Endothelial cell of umbilical vein (primary cell): ENCODE measurements around the gene LUZP2. TPM values are rescaled to one million over a fixed set of nuclear protein-coding genes. Genes with fewer than 3 reads are reported as not detected.

Experiments
- BruUV-seq: library from RNA; stranded (reverse); fragments of 400-500 nt; replicated peaks from 2 replicates; lab custom pipeline; 2021; lab: Mats Ljungman, UMichigan
- CTCF ChIA-PET: fragments of 300-600, 350-600 bp; sonication (Branson Sonifier 250); formaldehyde crosslinking; loops from one replicate; lab custom pipeline; 2021; ENCODE audit warnings: antibody characterized with exemption, inconsistent platforms; lab: Charles Lee
- POLR2A ChIA-PET: fragments of 300-600, 350-600 bp; sonication (Branson Sonifier 250); formaldehyde crosslinking; loops from one replicate; lab custom pipeline; 2021; ENCODE audit warnings: antibody characterized with exemption, inconsistent platforms; lab: Charles Lee
- DNase-seq: peaks from one replicate; pipeline ENCODE4 v3.0.0-alpha.2; 2011; ENCODE audit warnings: low read depth, low spot score
- FAIRE-seq: peaks from 2 replicates; lab custom pipeline; 2011; peaks lifted over from hg19 to GRCh38; lab: Jason Lieb, UNC
- H2AFZ ChIP-seq: 2 replicates; pipeline ENCODE4 v1.6.0; 2012; ENCODE audit warnings: low read depth, low read length, control low read depth, inconsistent platforms
- H3K27ac ChIP-seq: 2 replicates; pipeline ENCODE4 v1.5.1; 2011; ENCODE audit warnings: low read depth, mild to moderate bottlenecking, control low read depth, low read length, moderate library complexity; ENCODE audit not compliant: insufficient read depth
- H3K27me3 ChIP-seq, 2 experiments: 2 replicates each; pipeline versions ENCODE4 v1.6.0 to v1.6.1; 2011; ENCODE audit warnings: low read length in 2 of 2, mixed read lengths in 1 of 2; ENCODE audit not compliant: control insufficient read depth in 2 of 2, insufficient read depth in 2 of 2
- H3K36me3 ChIP-seq, 2 experiments: 2 replicates in 1 of 2; 3 replicates in 1 of 2; pipeline ENCODE4 v1.5.1; 2011; ENCODE audit warnings: low read length in 2 of 2, mild to moderate bottlenecking in 1 of 2, moderate library complexity in 1 of 2; ENCODE audit not compliant: control insufficient read depth in 2 of 2, insufficient read depth in 2 of 2; ENCODE audit errors: extremely low read depth in 1 of 2
- H3K4me1 ChIP-seq: 3 replicates; pipeline ENCODE4 v1.5.1; 2011; ENCODE audit warnings: mild to moderate bottlenecking, low read length; ENCODE audit not compliant: control insufficient read depth, insufficient read depth; ENCODE audit errors: extremely low read depth
- H3K4me2 ChIP-seq: 2 replicates; pipeline ENCODE4 v1.6.1; 2011; ENCODE audit warnings: low read length, control low read depth, mixed read lengths; ENCODE audit not compliant: insufficient read depth
- H3K4me3 ChIP-seq, 3 experiments: fragments of 200-600 bp in 1 of 3; sonication (generic), shearing (Covaris generic) in 1 of 3; replicated peaks in 1 of 3; 2 replicates each; pipeline ENCODE4 v1.5.1; 2011 to 2016; ENCODE audit warnings: control low read depth in 3 of 3, low read length in 3 of 3, mild to moderate bottlenecking in 2 of 3, inconsistent platforms in 1 of 3, low read depth in 1 of 3, moderate library complexity in 1 of 3; ENCODE audit not compliant: insufficient read depth in 1 of 3
- H3K79me2 ChIP-seq: 2 replicates; pipeline ENCODE4 v1.6.0; 2012; ENCODE audit warnings: low read length, inconsistent platforms; ENCODE audit not compliant: control insufficient read depth, insufficient read depth
- H3K9ac ChIP-seq: replicated peaks from 2 replicates; pipeline ENCODE3; 2011; ENCODE audit warnings: low read length, control low read depth; ENCODE audit not compliant: insufficient read depth; ENCODE audit errors: extremely low read depth
- H3K9me1 ChIP-seq: replicated peaks from 3 replicates; pipeline ENCODE4 v1.6.0; 2011; ENCODE audit warnings: mild to moderate bottlenecking, low read length; ENCODE audit not compliant: control insufficient read depth, insufficient read depth; ENCODE audit errors: extremely low read depth
- H3K9me3 ChIP-seq: replicated peaks from 2 replicates; pipeline ENCODE4 v1.5.1; 2012; ENCODE audit warnings: low read length, inconsistent platforms; ENCODE audit not compliant: control insufficient read depth, insufficient read depth
- H4K20me1 ChIP-seq: replicated peaks from 2 replicates; pipeline ENCODE3; 2011; ENCODE audit warnings: mild to moderate bottlenecking, low read length; ENCODE audit not compliant: control insufficient read depth, insufficient read depth; ENCODE audit errors: extremely low read depth
- EZH2 ChIP-seq: IDR thresholded peaks from 2 replicates; pipeline ENCODE4 v1.6.1; 2012; ENCODE audit warnings: borderline replicate concordance, low read depth, mild to moderate bottlenecking, moderate library complexity, low read length, inconsistent platforms; ENCODE audit not compliant: severe bottlenecking
- FOS ChIP-seq: IDR thresholded peaks from 2 replicates; pipeline ENCODE4 v1.6.1; 2011; ENCODE audit warnings: mild to moderate bottlenecking, low read length, moderate library complexity, borderline replicate concordance; ENCODE audit not compliant: insufficient read depth
- GATA2 ChIP-seq: IDR thresholded peaks from 2 replicates; pipeline ENCODE4 v1.7.0; 2011; ENCODE audit warnings: low read depth, mild to moderate bottlenecking, moderate library complexity, mixed read lengths, low read length; ENCODE audit not compliant: insufficient read length, insufficient read depth
- JUN ChIP-seq: IDR thresholded peaks from 2 replicates; pipeline ENCODE4 v1.6.1; 2011; ENCODE audit warnings: borderline replicate concordance, low read depth; ENCODE audit not compliant: insufficient read length, insufficient read depth
- MYC ChIP-seq: IDR thresholded peaks from one replicate; pipeline ENCODE4 v1.6.1; 2011; ENCODE audit warnings: mild to moderate bottlenecking, low read depth, low read length
- POLR2A ChIP-seq: IDR thresholded peaks from 2 replicates; pipeline ENCODE4 v1.6.1; 2012; ENCODE audit warnings: low read depth, mild to moderate bottlenecking, control low read depth, low read length
- POLR2AphosphoS5 ChIP-seq: IDR thresholded peaks from 2 replicates; pipeline ENCODE4 v1.6.1; 2012; ENCODE audit warnings: low read depth, mild to moderate bottlenecking, control low read depth, low read length, moderate library complexity; ENCODE audit not compliant: insufficient read depth
- dilution Hi-C: fragments of 300-500 bp; cut with MboI; formaldehyde crosslinking; loops from one replicate; pipeline ENCODE4 v1.15.0; 2019; ENCODE audit warnings: low sequenced_read_pairs; ENCODE audit not compliant: extremely low pct_ligation_motif_present
- intact Hi-C: fragments of 100-400 bp; cut with micrococcal nuclease; formaldehyde crosslinking; loops from one replicate; pipeline ENCODE4 v1.10.0; 2022
- polyA plus RNA-seq, 4 experiments: library from polyadenylated mRNA; depleted of rRNA in 3 of 4; stranded (reverse) in 3 of 4; unstranded in 1 of 4; fragments of >200 nt; gene quantifications; 2 replicates each; pipeline versions ENCODE4 v1.2.1 to v1.2.3, GENCODE V29; 2011 to 2012; ENCODE audit warnings: missing spikeins in 1 of 4
- total RNA-seq: library from RNA; stranded (reverse); gene quantifications from 2 replicates; pipeline ENCODE4 v1.2.3, GENCODE V29; 2021
- TF ChIP-seq, protein P1 (sequence below): IDR thresholded peaks from 2 replicates; pipeline ENCODE4 v1.6.1; 2011; ENCODE audit not compliant: insufficient read depth, insufficient read length
- TF ChIP-seq, protein P2 (sequence below), 2 donors: IDR thresholded peaks; 1 replicate in 1 of 2; 2 replicates in 1 of 2; pipeline ENCODE4 v1.5.1; 2011; ENCODE audit warnings: low read length in 2 of 2, mild to moderate bottlenecking in 2 of 2, moderate library complexity in 2 of 2, control low read depth in 1 of 2, inconsistent platforms in 1 of 2, low read depth in 1 of 2; ENCODE audit not compliant: insufficient read depth in 1 of 2; ENCODE audit errors: extremely low read depth in 1 of 2

The LUZP2 gene
- total and polyA plus RNA-seq, 2 donors (not counting 3 experiments of a cell fraction or from before 2014, with no cell fraction given) = 0.07 TPM; not detected in 1

DNA sequence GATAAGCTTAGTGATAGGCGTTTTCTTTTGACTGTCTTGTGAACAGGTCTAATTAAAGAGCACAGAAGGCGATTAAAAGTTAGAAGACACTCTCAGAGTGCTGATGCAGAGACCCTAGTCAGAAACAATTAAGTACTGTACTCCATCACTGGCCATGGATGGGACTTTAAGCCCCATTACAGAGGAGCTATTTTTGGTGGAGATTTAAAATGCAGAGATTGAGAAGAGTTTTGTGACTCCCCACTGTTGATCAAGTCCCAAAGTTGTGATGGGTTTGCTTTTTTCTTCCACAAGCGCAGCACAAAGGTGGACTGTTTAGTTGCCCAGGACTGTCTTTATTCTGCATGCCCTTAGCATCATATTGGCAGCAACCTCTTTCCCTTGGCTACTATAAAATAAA, 978 bp downstream of the LUZP2 start:
- H4K20me1 ChIP-seq = no peaks in the 10 kb centered on the region
- peaks cover 9% of the 10 kb centered on the region for H3K4me1 ChIP-seq
- H3K27me3 ChIP-seq = peaks cover 25 to 41% of the 10 kb centered on the region in 2 experiments
- intact Hi-C loops (loop anchor here (2.0 kb wide), 1 partner anchor 957 kb away; no protein-coding TSS in a partner anchor), dilution Hi-C loops (no loop called here)
- DNase-seq (no peak), FAIRE-seq (no peak)
- H3K4me3 ChIP-seq = no peak overlapping the region
- H3K9me3 ChIP-seq = no peaks in the 10 kb centered on the region
- no peak for TF ChIP-seq GATA2
- TF ChIP-seq, protein P1, sequence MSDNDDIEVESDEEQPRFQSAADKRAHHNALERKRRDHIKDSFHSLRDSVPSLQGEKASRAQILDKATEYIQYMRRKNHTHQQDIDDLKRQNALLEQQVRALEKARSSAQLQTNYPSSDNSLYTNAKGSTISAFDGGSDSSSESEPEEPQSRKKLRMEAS = no peak
- H3K79me2 ChIP-seq = no peaks in the 10 kb centered on the region
- peaks cover 2% of the 10 kb centered on the region for H3K9me1 ChIP-seq
- ChIA-PET POLR2A (no interaction called here), CTCF (interaction anchor here (1.4 kb wide), 1 partner anchor 9 kb away, joined by 6 read pairs; no protein-coding TSS in a partner anchor)
- no peak overlapping the region for H3K27ac ChIP-seq
- no TSS peak for BruUV-seq
- H3K36me3 ChIP-seq = no peaks in the 10 kb centered on the region
- H2AFZ ChIP-seq = no peak overlapping the region
- no peak overlapping the region for H3K4me2 ChIP-seq
- H3K9ac ChIP-seq = no peak overlapping the region

DNA sequence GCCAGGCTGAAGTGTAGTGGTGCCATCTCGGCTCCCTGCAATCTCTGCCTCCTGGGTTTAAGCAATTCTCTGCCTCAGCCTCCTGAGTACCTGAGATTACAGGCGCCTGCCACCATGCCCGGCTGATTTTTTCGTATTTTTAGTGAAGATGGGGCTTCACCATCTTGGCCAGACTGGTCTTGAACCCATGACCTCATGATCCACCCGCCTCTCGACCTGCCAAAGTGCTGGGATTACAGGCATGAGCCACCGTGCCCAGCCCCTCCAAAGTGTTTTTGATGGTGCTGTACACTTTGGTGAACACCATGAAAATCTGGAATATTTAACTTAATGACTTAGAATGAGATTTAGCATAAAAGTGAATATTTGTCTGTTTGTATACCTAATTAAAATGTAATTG, 5.6 kb downstream of the LUZP2 start:
- Histone ChIP-seq H3K36me3 (no peaks in the 10 kb centered on the region), H3K9me3 (no peaks in the 10 kb centered on the region), H3K4me2 (no peak overlapping the region), H3K9me1 (no peaks in the 10 kb centered on the region), H2AFZ (no peak overlapping the region), H3K27ac (no peak overlapping the region), H3K79me2 (no peaks in the 10 kb centered on the region), H3K9ac (no peak overlapping the region), H3K4me3 (no peak overlapping the region), H4K20me1 (no peaks in the 10 kb centered on the region), H3K27me3 (peaks cover 9 to 26% of the 10 kb centered on the region in 2 experiments), H3K4me1 (peaks cover 1% of the 10 kb centered on the region)
- dilution Hi-C loops = no loop called here
- DNase-seq (no peak), FAIRE-seq (no peak)
- no TSS peak for BruUV-seq
- intact Hi-C loops = loop anchor here (10.0 kb wide), 1 partner anchor 1628 kb away; no protein-coding TSS in a partner anchor
- CTCF ChIA-PET = no interaction called here
- POLR2A ChIA-PET = no interaction called here
- no peak for TF ChIP-seq EZH2
- no peak for TF ChIP-seq JUN
- TF ChIP-seq, protein P1 = no peak
- TF ChIP-seq, protein P2, sequence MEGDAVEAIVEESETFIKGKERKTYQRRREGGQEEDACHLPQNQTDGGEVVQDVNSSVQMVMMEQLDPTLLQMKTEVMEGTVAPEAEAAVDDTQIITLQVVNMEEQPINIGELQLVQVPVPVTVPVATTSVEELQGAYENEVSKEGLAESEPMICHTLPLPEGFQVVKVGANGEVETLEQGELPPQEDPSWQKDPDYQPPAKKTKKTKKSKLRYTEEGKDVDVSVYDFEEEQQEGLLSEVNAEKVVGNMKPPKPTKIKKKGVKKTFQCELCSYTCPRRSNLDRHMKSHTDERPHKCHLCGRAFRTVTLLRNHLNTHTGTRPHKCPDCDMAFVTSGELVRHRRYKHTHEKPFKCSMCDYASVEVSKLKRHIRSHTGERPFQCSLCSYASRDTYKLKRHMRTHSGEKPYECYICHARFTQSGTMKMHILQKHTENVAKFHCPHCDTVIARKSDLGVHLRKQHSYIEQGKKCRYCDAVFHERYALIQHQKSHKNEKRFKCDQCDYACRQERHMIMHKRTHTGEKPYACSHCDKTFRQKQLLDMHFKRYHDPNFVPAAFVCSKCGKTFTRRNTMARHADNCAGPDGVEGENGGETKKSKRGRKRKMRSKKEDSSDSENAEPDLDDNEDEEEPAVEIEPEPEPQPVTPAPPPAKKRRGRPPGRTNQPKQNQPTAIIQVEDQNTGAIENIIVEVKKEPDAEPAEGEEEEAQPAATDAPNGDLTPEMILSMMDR (IDR thresholded peaks at IDR 0.05; ENCODE audit: extremely low read depth in 1 of 2, insufficient read depth in 1 of 2, low read depth in 1 of 2, low read length in 2 of 2) = no peak
- no peak for TF ChIP-seq POLR2AphosphoS5
- TF ChIP-seq POLR2A = no peak
- no peak for TF ChIP-seq MYC
- no peak for TF ChIP-seq FOS
- no peak for TF ChIP-seq GATA2
